Posterior vena cava (tissue), 2 donors: Measurements from ENCODE around the gene CDK19. TPM values are rescaled to one million over a fixed set of nuclear protein-coding genes. Genes with fewer than 3 reads are reported as not detected.

Source experiments
- DNase-seq: peaks from one replicate; pipeline ENCODE4 v3.0.0-alpha.2; 2020; ENCODE audit warnings: low spot score
- intact Hi-C, 2 donors: fragments of 100-400 bp; cut with DNase I; formaldehyde crosslinking; loops; one replicate each; pipeline versions ENCODE4 v1.14.1 to v1.14.2; 2022 to 2023
- total RNA-seq, 2 donors: library from RNA; stranded (reverse); fragmentation: NEBNext Ultra II Directional; extraction: Animal tissue kit (Norgen Biotek cat#: 25700); gene quantifications; one replicate each; pipeline ENCODE4 v1.2.1, GENCODE V29; 2021
- donor health status: DM: yes; HTN: yes; CAD: no.
- donor health status: DM: yes; HTN: yes; CAD: no.

Gene CDK19
- total RNA-seq, 2 donors from 2014 or later = 12.0 to 12.7 TPM

GRCh38 chr6:110681543-110682459 is 133.5 kb downstream of the CDK19 start:
- DNase-seq = no peak
- intact Hi-C loops = loop anchor here (5.0 kb wide), 2 partner anchors 266 to 270 kb away; no protein-coding TSS in a partner anchor

GRCh38 chr6:110676396-110676795 is 138.9 kb downstream of the CDK19 start:
- intact Hi-C loops = no loop called here

GRCh38 chr6:110674096-110674495 is 141.2 kb downstream of the CDK19 start:
- DNase-seq = no peak
- intact Hi-C loops = no loop called here

More at GRCh38 chr6:110676396-110676795, 138.9 kb downstream of the CDK19 start:
- no peak for DNase-seq

- DNase-seq = no peak
- intact Hi-C loops = no loop called here
These were observed 143.1 kb downstream of the CDK19 start for GRCh38 chr6:110672122-110672521.

- no peak for DNase-seq
- intact Hi-C loops = no loop called here
These were observed 143.8 kb downstream of the CDK19 start for GRCh38 chr6:110671447-110671846.

- no peak for DNase-seq
- intact Hi-C loops = no loop called here
These were observed 149.7 kb downstream of the CDK19 start for GRCh38 chr6:110665600-110665999.

- DNase-seq = no peak
- intact Hi-C loops = no loop called here
These were observed 150.3 kb downstream of the CDK19 start for GRCh38 chr6:110664933-110665332.

- no peak for DNase-seq
- intact Hi-C loops = no loop called here
These were observed 152.6 kb downstream of the CDK19 start for GRCh38 chr6:110662490-110663211.

- DNase-seq = no peak
- intact Hi-C loops = no loop called here
These were observed 153.9 kb downstream of the CDK19 start for GRCh38 chr6:110661414-110661813.

GRCh38 chr6:110660066-110660655 is 155.1 kb downstream of the CDK19 start:
- DNase-seq = no peak
- intact Hi-C loops = no loop called here

GRCh38 chr6:110658631-110659211 is 156.5 kb downstream of the CDK19 start:
- DNase-seq = no peak
- intact Hi-C loops = no loop called here

GRCh38 chr6:110656492-110656891 is 158.8 kb downstream of the CDK19 start:
- DNase-seq = no peak
- intact Hi-C loops = no loop called here

GRCh38 chr6:110655821-110656220 is 159.4 kb downstream of the CDK19 start:
- DNase-seq = no peak
- intact Hi-C loops = no loop called here

- intact Hi-C loops = no loop called here
- no peak for DNase-seq
These were observed 161.0 kb downstream of the CDK19 start for GRCh38 chr6:110654096-110654820.

GRCh38 chr6:110653381-110653780 is 161.9 kb downstream of the CDK19 start:
- DNase-seq = no peak
- intact Hi-C loops = no loop called here

GRCh38 chr6:110652520-110652919 is 162.7 kb downstream of the CDK19 start:
- intact Hi-C loops = no loop called here
- DNase-seq = no peak

- no peak for DNase-seq
- intact Hi-C loops = no loop called here
These were observed 164.5 kb downstream of the CDK19 start for GRCh38 chr6:110650755-110651154.

GRCh38 chr6:110649704-110650103 is 165.6 kb downstream of the CDK19 start:
- no peak for DNase-seq
- intact Hi-C loops = no loop called here
